ENCODE results near the gene OTX1. TPM values are rescaled to one million over a fixed set of nuclear protein-coding genes. Genes with fewer than 3 reads are reported as not detected.
A peak's percentile ranks its signal among the peaks of the same experiment; 100 is the strongest.

The OTX1 gene
- not detected in 2 replicates for polyA plus RNA-seq (2011; rRNA removed)
- polyA minus RNA-seq (2011; rRNA and poly(A)+ RNA removed) = not detected in 2 replicates

DNA sequence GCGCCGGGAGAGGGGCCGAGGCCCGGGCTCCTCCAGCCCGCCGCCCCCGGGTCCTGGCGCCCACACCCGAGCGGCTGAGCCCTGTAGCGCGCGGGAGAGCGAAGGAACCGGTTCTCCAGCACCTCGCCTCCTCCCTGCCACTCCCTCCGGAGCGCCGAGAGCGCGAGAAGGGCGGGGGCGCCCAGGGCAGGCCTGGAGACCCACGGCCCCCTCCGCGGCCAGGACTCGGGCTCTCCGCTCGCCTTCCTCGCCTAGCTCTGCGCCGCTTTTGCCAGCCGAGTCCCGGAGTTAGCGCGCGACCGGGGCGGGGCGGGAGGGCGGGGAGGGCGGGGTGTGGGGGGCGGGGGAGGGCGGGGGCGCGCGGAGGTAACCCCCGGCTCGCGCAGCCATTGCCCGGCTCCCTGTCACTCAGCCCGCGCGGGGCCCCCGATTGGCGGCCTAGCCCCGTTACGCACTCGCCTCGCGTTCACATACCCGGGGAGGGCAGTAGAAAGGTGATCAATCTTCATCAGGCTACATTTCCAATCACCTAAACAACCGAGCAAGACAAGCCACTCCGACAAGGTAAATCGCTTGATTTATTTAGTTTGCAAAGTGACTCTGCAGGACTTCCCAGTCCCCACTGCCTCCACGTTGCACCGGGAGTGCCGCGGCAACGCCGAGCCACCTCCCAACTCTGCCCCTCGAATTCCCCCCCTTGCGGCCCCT lies at the start of gene OTX1:
TSS of gene OTX1 (plus strand) at position 497 of the 708 bp plus-strand sequence. CDS start 2,161 bp downstream, outside the sequence.
- DNase-seq (ENCODE audit: low read depth, low spot score) = no peak
- peaks cover 83% of the 10 kb centered on the region for H3K27me3 ChIP-seq (ENCODE audit: control insufficient read depth, insufficient read depth, low read length)
- ChIA-PET POLR2A (interaction anchor here (0.6 kb wide), 1 partner anchor 324 kb away, joined by 3 read pairs; no protein-coding TSS in a partner anchor), CTCF (no interaction called here)
- TF ChIP-seq, protein P1, sequence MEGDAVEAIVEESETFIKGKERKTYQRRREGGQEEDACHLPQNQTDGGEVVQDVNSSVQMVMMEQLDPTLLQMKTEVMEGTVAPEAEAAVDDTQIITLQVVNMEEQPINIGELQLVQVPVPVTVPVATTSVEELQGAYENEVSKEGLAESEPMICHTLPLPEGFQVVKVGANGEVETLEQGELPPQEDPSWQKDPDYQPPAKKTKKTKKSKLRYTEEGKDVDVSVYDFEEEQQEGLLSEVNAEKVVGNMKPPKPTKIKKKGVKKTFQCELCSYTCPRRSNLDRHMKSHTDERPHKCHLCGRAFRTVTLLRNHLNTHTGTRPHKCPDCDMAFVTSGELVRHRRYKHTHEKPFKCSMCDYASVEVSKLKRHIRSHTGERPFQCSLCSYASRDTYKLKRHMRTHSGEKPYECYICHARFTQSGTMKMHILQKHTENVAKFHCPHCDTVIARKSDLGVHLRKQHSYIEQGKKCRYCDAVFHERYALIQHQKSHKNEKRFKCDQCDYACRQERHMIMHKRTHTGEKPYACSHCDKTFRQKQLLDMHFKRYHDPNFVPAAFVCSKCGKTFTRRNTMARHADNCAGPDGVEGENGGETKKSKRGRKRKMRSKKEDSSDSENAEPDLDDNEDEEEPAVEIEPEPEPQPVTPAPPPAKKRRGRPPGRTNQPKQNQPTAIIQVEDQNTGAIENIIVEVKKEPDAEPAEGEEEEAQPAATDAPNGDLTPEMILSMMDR (IDR thresholded peaks at IDR 0.05; ENCODE audit: low read depth, low read length) = no peak
- H3K9me3 ChIP-seq (ENCODE audit: control insufficient read depth, insufficient read depth, low read length) = peaks cover 54% of the 10 kb centered on the region
- H3K27ac ChIP-seq (ENCODE audit: low read depth, low read length) = no peak within 1 kb of the TSS
- peak within 1 kb of the TSS; percentile 54 for H3K4me3 ChIP-seq (ENCODE audit: low read depth, low read length)

DNA sequence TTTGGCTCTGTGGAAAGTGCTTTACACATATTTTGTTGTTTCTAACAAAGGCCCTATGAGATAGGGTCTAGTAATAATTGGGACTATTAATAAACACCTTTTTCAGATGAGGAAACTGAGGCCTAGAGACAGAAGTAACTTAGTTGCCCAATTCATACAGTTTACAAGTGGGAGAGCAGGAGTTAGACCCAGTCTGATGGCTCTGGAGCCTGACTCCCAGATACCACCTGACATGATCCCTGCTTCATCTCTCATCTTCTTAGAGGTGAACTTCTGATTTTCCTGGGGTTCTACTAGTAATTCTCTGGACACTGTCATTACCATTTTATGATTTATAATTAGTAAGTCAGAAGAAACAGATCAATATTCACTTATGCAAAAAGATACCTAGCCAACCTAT lies 49.1 kb upstream of the OTX1 start:
- Histone ChIP-seq H3K4me3 (ENCODE audit: low read depth, low read length) (no peak overlapping the region), H3K27me3 (ENCODE audit: control insufficient read depth, insufficient read depth, low read length) (no peaks in the 10 kb centered on the region), H3K27ac (ENCODE audit: low read depth, low read length) (no peak overlapping the region), H3K9me3 (ENCODE audit: control insufficient read depth, insufficient read depth, low read length) (no peaks in the 10 kb centered on the region)
- TF ChIP-seq, protein P1 (IDR thresholded peaks at IDR 0.05; ENCODE audit: low read depth, low read length) = no peak
- CTCF ChIA-PET = interaction anchor here (0.6 kb wide), 1 partner anchor 29 kb away, joined by 4 read pairs; no protein-coding TSS in a partner anchor
- no peak for DNase-seq (ENCODE audit: low read depth, low spot score)
- POLR2A ChIA-PET = no interaction called here

- H3K9me3 ChIP-seq (ENCODE audit: control insufficient read depth, insufficient read depth, low read length) = no peaks in the 10 kb centered on the region
- H3K27ac ChIP-seq (ENCODE audit: low read depth, low read length) = no peak overlapping the region
- TF ChIP-seq, protein P1 (IDR thresholded peaks at IDR 0.05; ENCODE audit: low read depth, low read length) = no peak
- H3K27me3 ChIP-seq (ENCODE audit: control insufficient read depth, insufficient read depth, low read length) = no peaks in the 10 kb centered on the region
- ChIA-PET CTCF (interaction anchor here (1.3 to 1.5 kb wide), 2 partner anchors 20 to 547 kb away, joined by 3 to 4 read pairs; no protein-coding TSS in a partner anchor), POLR2A (no interaction called here)
- no peak for DNase-seq (ENCODE audit: low read depth, low spot score)
- no peak overlapping the region for H3K4me3 ChIP-seq (ENCODE audit: low read depth, low read length)
Observed at GRCh38 chr2:63003351-63003750, 47.3 kb upstream of the OTX1 start.

- CTCF ChIA-PET = no interaction called here
- Histone ChIP-seq H3K9me3 (ENCODE audit: control insufficient read depth, insufficient read depth, low read length) (no peaks in the 10 kb centered on the region), H3K27ac (ENCODE audit: low read depth, low read length) (no peak overlapping the region), H3K27me3 (ENCODE audit: control insufficient read depth, insufficient read depth, low read length) (no peaks in the 10 kb centered on the region), H3K4me3 (ENCODE audit: low read depth, low read length) (no peak overlapping the region)
- DNase-seq (ENCODE audit: low read depth, low spot score) = no peak
- POLR2A ChIA-PET = no interaction called here
- TF ChIP-seq, protein P1 (IDR thresholded peaks at IDR 0.05; ENCODE audit: low read depth, low read length) = no peak
Observed at GRCh38 chr2:63007813-63008458, 42.7 kb upstream of the OTX1 start.

DNA sequence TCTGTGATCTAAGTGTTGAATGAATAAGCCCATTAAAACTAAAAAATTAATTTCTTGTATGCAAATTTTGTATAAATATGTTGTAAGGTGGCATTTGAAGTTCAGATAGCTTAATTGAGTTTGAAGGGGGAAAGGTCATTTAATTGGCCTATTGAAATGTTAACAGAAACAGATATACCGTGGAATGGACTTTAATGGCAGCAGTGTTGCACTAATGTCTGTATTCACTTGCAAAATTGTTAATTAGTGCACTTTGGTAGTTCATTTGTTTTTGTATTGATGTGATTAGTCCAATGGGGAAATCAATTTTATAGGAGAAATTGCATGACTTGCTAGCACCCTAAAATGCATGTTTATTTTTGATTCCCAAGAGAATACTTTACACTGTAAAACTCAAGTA lies 41.8 kb upstream of the OTX1 start:
- H3K27me3 ChIP-seq (ENCODE audit: control insufficient read depth, insufficient read depth, low read length) = no peaks in the 10 kb centered on the region
- CTCF ChIA-PET = no interaction called here
- H3K4me3 ChIP-seq (ENCODE audit: low read depth, low read length) = no peak overlapping the region
- POLR2A ChIA-PET = no interaction called here
- H3K9me3 ChIP-seq (ENCODE audit: control insufficient read depth, insufficient read depth, low read length) = no peaks in the 10 kb centered on the region
- no peak for DNase-seq (ENCODE audit: low read depth, low spot score)
- H3K27ac ChIP-seq (ENCODE audit: low read depth, low read length) = no peak overlapping the region
- TF ChIP-seq, protein P1 (IDR thresholded peaks at IDR 0.05; ENCODE audit: low read depth, low read length) = no peak
